Activated gamma-delta T cell treated with anti-CD3 and anti-CD28 coated beads, Interleukin-2, amount 50 U/mL, for 16 hours (primary cell): ENCODE data around the gene SLC26A11.
"Not testable (repeated sequence)": the region's sequence is repeated elsewhere in the genome, so short reads cannot be mapped to it uniquely, and the experiment has no call there.

ENCODE experiments used
- DNase-seq: peaks from one replicate; pipeline ENCODE4 v3.0.0-alpha.2; 2020; ENCODE audit warnings: low read depth

The SLC26A11 gene

GRCh38 chr17:80244871-80245509, 24.8 kb downstream of the SLC26A11 start:
- no peak for DNase-seq

- DNase-seq = no peak
Measured at GRCh38 chr17:80245566-80246265, 25.5 kb downstream of the SLC26A11 start.

- no peak for DNase-seq
Measured at GRCh38 chr17:80246266-80246681, 26.0 kb downstream of the SLC26A11 start.

GRCh38 chr17:80246726-80247125, 26.5 kb downstream of the SLC26A11 start:
- no peak for DNase-seq

- DNase-seq = no peak
Measured at GRCh38 chr17:80247561-80247960, 27.3 kb downstream of the SLC26A11 start.

- DNase-seq = no peak
Measured at GRCh38 chr17:80248001-80248893, 28.0 kb downstream of the SLC26A11 start.

- DNase-seq = no peak
Measured at GRCh38 chr17:80248894-80249710, 28.9 kb downstream of the SLC26A11 start.

- DNase-seq = no peak
Measured at GRCh38 chr17:80251966-80252365, 31.7 kb downstream of the SLC26A11 start.

- DNase-seq = peak; percentile 81
Measured at GRCh38 chr17:80252871-80253270, 32.6 kb downstream of the SLC26A11 start.

GRCh38 chr17:80253631-80254395, 33.6 kb downstream of the SLC26A11 start:
- no peak for DNase-seq

- DNase-seq = peak; percentile 40
Measured at GRCh38 chr17:80254396-80255251, 34.4 kb downstream of the SLC26A11 start.

- DNase-seq = no peak
Measured at GRCh38 chr17:80256034-80256350, 35.8 kb downstream of the SLC26A11 start.

GRCh38 chr17:80257716-80258213, 37.5 kb downstream of the SLC26A11 start:
- no peak for DNase-seq

- DNase-seq = not testable (repeated sequence)
Measured at GRCh38 chr17:80258296-80258695, 38.1 kb downstream of the SLC26A11 start.

GRCh38 chr17:80259457-80260068, 39.3 kb downstream of the SLC26A11 start:
- no peak for DNase-seq

GRCh38 chr17:80260069-80260535, 39.9 kb downstream of the SLC26A11 start:
- peak; percentile 73 for DNase-seq

GRCh38 chr17:80260791-80261158, 40.5 kb downstream of the SLC26A11 start, which contains the start of gene RNF213:
Gene RNF213, plus strand, starts transcription at chr17:80260852. Its CDS starts 2,830 bp downstream, at chr17:80263682.
- DNase-seq = peak; percentile 35

GRCh38 chr17:80261159-80261894, 41.1 kb downstream of the SLC26A11 start:
- DNase-seq = peak; percentile 48

GRCh38 chr17:80261895-80262279, 41.7 kb downstream of the SLC26A11 start:
- no peak for DNase-seq
